ENCODE data around the gene PIK3R3. TPM values are rescaled to one million over a fixed set of nuclear protein-coding genes. Genes with fewer than 3 reads are reported as not detected.

PIK3R3 gene
- total and polyA plus RNA-seq, 9 of the 15 experiments (the other 6 are each of a cell fraction or from before 2014, with no cell fraction given): 1.4 to 7.7 (median 4.6) TPM

DNA sequence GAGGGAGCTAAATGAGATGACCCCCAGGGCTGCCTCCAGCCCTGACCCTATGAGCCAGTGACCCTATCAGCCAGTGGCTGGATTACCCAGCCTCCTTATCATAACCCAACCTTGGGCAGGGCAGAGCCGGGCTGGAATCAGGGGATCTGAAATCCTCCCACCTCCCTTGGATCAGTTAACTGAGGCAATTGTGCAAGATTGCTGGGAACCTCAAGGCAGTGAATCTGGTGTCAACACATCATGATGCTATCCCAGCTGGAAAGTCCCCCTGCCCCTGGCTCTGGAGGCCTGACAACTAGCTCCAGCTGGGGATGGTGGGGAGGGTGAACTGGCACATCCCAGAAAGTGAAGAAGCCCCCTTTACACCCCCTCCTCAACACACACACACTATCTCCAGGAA is 36.0 kb upstream of the PIK3R3 start (continued):
- TF ChIP-seq, protein P1, sequence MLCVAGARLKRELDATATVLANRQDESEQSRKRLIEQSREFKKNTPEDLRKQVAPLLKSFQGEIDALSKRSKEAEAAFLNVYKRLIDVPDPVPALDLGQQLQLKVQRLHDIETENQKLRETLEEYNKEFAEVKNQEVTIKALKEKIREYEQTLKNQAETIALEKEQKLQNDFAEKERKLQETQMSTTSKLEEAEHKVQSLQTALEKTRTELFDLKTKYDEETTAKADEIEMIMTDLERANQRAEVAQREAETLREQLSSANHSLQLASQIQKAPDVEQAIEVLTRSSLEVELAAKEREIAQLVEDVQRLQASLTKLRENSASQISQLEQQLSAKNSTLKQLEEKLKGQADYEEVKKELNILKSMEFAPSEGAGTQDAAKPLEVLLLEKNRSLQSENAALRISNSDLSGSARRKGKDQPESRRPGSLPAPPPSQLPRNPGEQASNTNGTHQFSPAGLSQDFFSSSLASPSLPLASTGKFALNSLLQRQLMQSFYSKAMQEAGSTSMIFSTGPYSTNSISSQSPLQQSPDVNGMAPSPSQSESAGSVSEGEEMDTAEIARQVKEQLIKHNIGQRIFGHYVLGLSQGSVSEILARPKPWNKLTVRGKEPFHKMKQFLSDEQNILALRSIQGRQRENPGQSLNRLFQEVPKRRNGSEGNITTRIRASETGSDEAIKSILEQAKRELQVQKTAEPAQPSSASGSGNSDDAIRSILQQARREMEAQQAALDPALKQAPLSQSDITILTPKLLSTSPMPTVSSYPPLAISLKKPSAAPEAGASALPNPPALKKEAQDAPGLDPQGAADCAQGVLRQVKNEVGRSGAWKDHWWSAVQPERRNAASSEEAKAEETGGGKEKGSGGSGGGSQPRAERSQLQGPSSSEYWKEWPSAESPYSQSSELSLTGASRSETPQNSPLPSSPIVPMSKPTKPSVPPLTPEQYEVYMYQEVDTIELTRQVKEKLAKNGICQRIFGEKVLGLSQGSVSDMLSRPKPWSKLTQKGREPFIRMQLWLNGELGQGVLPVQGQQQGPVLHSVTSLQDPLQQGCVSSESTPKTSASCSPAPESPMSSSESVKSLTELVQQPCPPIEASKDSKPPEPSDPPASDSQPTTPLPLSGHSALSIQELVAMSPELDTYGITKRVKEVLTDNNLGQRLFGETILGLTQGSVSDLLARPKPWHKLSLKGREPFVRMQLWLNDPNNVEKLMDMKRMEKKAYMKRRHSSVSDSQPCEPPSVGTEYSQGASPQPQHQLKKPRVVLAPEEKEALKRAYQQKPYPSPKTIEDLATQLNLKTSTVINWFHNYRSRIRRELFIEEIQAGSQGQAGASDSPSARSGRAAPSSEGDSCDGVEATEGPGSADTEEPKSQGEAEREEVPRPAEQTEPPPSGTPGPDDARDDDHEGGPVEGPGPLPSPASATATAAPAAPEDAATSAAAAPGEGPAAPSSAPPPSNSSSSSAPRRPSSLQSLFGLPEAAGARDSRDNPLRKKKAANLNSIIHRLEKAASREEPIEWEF (CRISPR knock-in tag; IDR thresholded peaks at IDR 0.05): no peak

DNA sequence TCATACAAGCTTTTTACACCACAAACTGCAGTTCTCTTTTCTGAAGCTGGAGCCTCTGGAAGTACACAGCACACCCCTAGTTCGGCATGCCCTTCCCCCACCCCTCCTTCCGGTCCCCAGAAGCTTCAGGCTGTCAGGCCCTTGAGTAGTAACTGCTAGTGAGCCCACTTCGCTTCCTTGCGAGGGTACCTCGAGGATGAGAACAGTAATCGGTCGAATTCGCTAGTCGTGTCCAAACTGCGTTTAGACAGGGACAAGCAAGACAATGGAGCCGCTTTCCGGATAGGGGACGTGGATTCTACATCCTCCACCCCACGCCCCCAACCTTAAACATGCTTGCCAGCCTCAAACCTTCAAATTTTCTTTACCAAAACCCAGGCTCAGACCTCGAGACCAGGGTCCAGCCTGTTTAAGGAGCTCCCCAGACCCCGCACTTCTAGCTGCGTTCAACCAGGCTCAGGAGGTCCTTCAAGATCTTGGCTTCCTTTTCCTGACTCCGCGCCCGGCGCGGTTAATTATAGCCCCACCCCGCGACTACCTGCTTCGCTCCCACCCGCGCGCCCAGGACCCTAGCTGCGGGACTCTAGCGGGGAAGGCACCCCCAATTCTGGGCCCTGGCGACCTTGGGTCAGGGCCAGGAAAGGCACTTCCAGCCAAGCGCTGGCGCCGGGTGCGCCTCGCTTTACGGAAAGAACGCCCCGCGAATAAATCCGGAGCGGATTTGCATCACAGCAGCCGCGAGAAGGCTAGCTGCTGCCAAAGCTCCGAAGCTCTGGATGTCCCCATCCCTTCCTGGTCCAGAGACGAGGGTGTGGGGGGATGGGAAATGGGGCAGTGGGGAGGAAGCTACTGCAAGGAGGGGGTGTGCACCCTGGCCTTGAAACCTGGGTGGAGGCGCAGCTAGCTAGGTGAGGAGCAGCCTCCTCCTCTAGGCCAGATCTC is 34.4 kb upstream of the PIK3R3 start:
- CTCF ChIA-PET (ENCODE audit: low intra/inter-chr PET ratio): no interaction called here
- H3K36me3 ChIP-seq (ENCODE audit: control insufficient read depth, insufficient read depth, low read length): no peaks in the 10 kb centered on the region
- intact Hi-C loops (cut with micrococcal nuclease): no loop called here
- ATAC-seq (no peak), FAIRE-seq (no peak), DNase-seq (ENCODE audit: extremely low read depth in 1 of 4, low spot score in 3 of 4) (no peak)
- no peak overlapping the region for H3K4me3 ChIP-seq
- H3K4me2 ChIP-seq (ENCODE audit: insufficient read depth, low read length): no peak overlapping the region
- no peaks in the 10 kb centered on the region for H3K9me1 ChIP-seq (ENCODE audit: control insufficient read depth, insufficient read depth, low read length)
- H4K20me1 ChIP-seq (replicated peaks; ENCODE audit: control insufficient read depth, insufficient read depth, low read length): no peaks in the 10 kb centered on the region
- POLR2A ChIA-PET: interaction anchor here (1.0 to 2.4 kb wide), 3 partner anchors 9 to 36 kb away, joined by 3 to 15 read pairs (median 3); no protein-coding TSS in a partner anchor
- H2AFZ ChIP-seq (ENCODE audit: low read depth, low read length): no peak overlapping the region
- 76% methylated on average over 45 of the region's 47 CpGs for WGBS (ENCODE audit: insufficient coverage, low coverage, missing lambda C conversion rate)
- H3K27me3 ChIP-seq (ENCODE audit: control insufficient read depth in 2 of 2, insufficient read depth in 2 of 2, low read length in 2 of 2): peaks cover 9 to 23% of the 10 kb centered on the region in 2 experiments
- H3K79me2 ChIP-seq (ENCODE audit: control insufficient read depth, insufficient read depth, low read length): no peaks in the 10 kb centered on the region
- H3K4me1 ChIP-seq (replicated peaks in 1 of 2; ENCODE audit: control insufficient read depth in 2 of 2, insufficient read depth in 2 of 2, low read length in 2 of 2): peaks cover 0 to 19% of the 10 kb centered on the region in 2 experiments; a peak in 3 of 5 replicates
- H3K27ac ChIP-seq (ENCODE audit: extremely low read depth, low read depth, low read length): no peak overlapping the region
- no TSS peak for BruUV-seq (replicated peaks)
- 0 out of 4 replicates have a peak overlapping the region, but pooled peaks of 1 of the 2 experiments have one; percentile 33 for H3K9ac ChIP-seq (ENCODE audit: insufficient read depth in 1 of 2, low read depth in 2 of 2, low read length in 2 of 2)
- in situ Hi-C loops (cut with MboI): no loop called here
- no peaks in the 10 kb centered on the region for H3K9me3 ChIP-seq (replicated peaks; ENCODE audit: control insufficient read depth, insufficient read depth, low read depth, low read length)
- TF ChIP-seq, protein P2, sequence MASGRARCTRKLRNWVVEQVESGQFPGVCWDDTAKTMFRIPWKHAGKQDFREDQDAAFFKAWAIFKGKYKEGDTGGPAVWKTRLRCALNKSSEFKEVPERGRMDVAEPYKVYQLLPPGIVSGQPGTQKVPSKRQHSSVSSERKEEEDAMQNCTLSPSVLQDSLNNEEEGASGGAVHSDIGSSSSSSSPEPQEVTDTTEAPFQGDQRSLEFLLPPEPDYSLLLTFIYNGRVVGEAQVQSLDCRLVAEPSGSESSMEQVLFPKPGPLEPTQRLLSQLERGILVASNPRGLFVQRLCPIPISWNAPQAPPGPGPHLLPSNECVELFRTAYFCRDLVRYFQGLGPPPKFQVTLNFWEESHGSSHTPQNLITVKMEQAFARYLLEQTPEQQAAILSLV (tag; IDR thresholded peaks at IDR 0.05): no peak
- TF ChIP-seq MTA1 (IDR thresholded peaks at IDR 0.05; ENCODE audit: borderline replicate concordance) (no peak), HDAC8 (tag; IDR thresholded peaks at IDR 0.05) (no peak)
- TF ChIP-seq, protein P3, sequence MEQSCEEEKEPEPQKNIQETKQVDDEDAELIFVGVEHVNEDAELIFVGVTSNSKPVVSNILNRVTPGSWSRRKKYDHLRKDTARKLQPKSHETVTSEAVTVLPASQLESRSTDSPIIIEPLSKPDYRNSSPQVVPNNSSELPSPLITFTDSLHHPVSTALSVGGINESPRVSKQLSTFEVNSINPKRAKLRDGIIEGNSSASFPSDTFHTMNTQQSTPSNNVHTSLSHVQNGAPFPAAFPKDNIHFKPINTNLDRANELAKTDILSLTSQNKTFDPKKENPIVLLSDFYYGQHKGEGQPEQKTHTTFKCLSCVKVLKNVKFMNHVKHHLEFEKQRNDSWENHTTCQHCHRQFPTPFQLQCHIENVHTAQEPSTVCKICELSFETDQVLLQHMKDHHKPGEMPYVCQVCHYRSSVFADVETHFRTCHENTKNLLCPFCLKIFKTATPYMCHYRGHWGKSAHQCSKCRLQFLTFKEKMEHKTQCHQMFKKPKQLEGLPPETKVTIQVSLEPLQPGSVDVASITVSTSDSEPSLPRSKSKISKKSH (CRISPR knock-in tag; IDR thresholded peaks at IDR 0.05): no peak
- TF ChIP-seq, protein P4, sequence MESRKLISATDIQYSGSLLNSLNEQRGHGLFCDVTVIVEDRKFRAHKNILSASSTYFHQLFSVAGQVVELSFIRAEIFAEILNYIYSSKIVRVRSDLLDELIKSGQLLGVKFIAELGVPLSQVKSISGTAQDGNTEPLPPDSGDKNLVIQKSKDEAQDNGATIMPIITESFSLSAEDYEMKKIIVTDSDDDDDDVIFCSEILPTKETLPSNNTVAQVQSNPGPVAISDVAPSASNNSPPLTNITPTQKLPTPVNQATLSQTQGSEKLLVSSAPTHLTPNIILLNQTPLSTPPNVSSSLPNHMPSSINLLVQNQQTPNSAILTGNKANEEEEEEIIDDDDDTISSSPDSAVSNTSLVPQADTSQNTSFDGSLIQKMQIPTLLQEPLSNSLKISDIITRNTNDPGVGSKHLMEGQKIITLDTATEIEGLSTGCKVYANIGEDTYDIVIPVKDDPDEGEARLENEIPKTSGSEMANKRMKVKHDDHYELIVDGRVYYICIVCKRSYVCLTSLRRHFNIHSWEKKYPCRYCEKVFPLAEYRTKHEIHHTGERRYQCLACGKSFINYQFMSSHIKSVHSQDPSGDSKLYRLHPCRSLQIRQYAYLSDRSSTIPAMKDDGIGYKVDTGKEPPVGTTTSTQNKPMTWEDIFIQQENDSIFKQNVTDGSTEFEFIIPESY (CRISPR knock-in tag; IDR thresholded peaks at IDR 0.05): peak; percentile 62; the same call in 1 of the 2 replicates
- TF ChIP-seq, protein P5, sequence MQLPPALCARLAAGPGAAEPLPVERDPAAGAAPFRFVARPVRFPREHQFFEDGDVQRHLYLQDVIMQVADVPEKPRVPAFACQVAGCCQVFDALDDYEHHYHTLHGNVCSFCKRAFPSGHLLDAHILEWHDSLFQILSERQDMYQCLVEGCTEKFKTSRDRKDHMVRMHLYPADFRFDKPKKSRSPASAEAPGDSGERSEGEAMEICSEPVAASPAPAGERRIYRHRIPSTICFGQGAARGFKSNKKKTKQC (CRISPR knock-in tag; IDR thresholded peaks at IDR 0.05): no peak

All from K562 (cell line).